SK-N-SH (cell line): ENCODE results near the gene SLC66A2. TPM values are rescaled to one million over a fixed set of nuclear protein-coding genes. Genes with fewer than 3 reads are reported as not detected.

ENCODE experiments used
- CTCF ChIA-PET: fragments of 300-600, 350-600 bp; formaldehyde crosslinking; extraction: SDS; loops from one replicate; lab custom pipeline; 2021; lab: Yijun Ruan, JAX
- POLR2A ChIA-PET: fragments of 350-600 bp; sonication (Branson Sonifier 250); formaldehyde crosslinking; extraction: SDS; loops from one replicate; lab custom pipeline; 2020; ENCODE audit warnings: antibody characterized with exemption, inconsistent platforms; lab: Yijun Ruan, JAX
- DNase-seq: peaks from one replicate; pipeline ENCODE4 v3.0.0; 2012
- H2AFZ ChIP-seq: fragments of 200-600 bp; sonication (generic); 2 replicates; pipeline ENCODE4 v1.8.1; 2016; ENCODE audit warnings: antibody characterized with exemption, mild to moderate bottlenecking, low read depth
- H3F3A ChIP-seq: fragments of 200-600 bp; sonication (generic); replicated peaks from 2 replicates; pipeline ENCODE3; 2016; ENCODE audit warnings: antibody characterized with exemption, mild to moderate bottlenecking; ENCODE audit not compliant: insufficient read depth
- H3K27ac ChIP-seq, 2 experiments: fragments of 200-500 bp in 1 of 2; fragments of 200-600 bp in 1 of 2; sonication (Bioruptor generic) in 1 of 2; sonication (generic), shearing (Covaris generic) in 1 of 2; 2 replicates each; pipeline versions ENCODE4 v1.5.1 to v1.6.1; 2014 to 2016; ENCODE audit warnings: low read depth in 2 of 2, inconsistent platforms in 1 of 2, low read length in 1 of 2, mild to moderate bottlenecking in 1 of 2, mixed read lengths in 1 of 2
- H3K27me3 ChIP-seq: fragments of 200-600 bp; sonication (generic), shearing (Covaris generic); 2 replicates; pipeline ENCODE4 v1.6.1; 2016; ENCODE audit warnings: mixed run types; ENCODE audit not compliant: insufficient read depth
- H3K36me3 ChIP-seq, 2 experiments: fragments of 200-500 bp in 1 of 2; fragments of 200-600 bp in 1 of 2; sonication (Bioruptor generic) in 1 of 2; sonication (generic) in 1 of 2; replicated peaks in 1 of 2; 2 replicates each; pipeline versions ENCODE3 to v1.5.1; 2014 to 2016; ENCODE audit warnings: low read length in 1 of 2, mild to moderate bottlenecking in 1 of 2; ENCODE audit not compliant: insufficient read depth in 2 of 2, control insufficient read depth in 1 of 2
- H3K4me1 ChIP-seq, 2 experiments: fragments of 200-500 bp in 1 of 2; fragments of 200-600 bp in 1 of 2; sonication (Bioruptor generic) in 1 of 2; sonication (generic), shearing (Covaris generic) in 1 of 2; 2 replicates each; pipeline versions ENCODE4 v1.5.1 to v1.6.1; 2014 to 2016; ENCODE audit warnings: low read depth in 1 of 2, low read length in 1 of 2, mixed run types in 1 of 2; ENCODE audit not compliant: insufficient read depth in 2 of 2, control insufficient read depth in 1 of 2
- H3K4me2 ChIP-seq: fragments of 200-600 bp; sonication (generic), shearing (Covaris generic); 2 replicates; pipeline ENCODE4 v1.6.1; 2017; ENCODE audit warnings: mixed run types
- H3K4me3 ChIP-seq, 2 experiments: fragments of 200-500 bp in 1 of 2; fragments of 200-600 bp in 1 of 2; sonication (Bioruptor generic) in 1 of 2; sonication (generic), shearing (Covaris generic) in 1 of 2; 2 replicates each; pipeline versions ENCODE4 v1.5.1 to v1.8.1; 2014 to 2016; ENCODE audit warnings: low read depth in 2 of 2, inconsistent platforms in 1 of 2, low read length in 1 of 2, mild to moderate bottlenecking in 1 of 2, mixed read lengths in 1 of 2, moderate library complexity in 1 of 2
- H3K79me2 ChIP-seq: fragments of 200-600 bp; sonication (generic); 2 replicates; pipeline ENCODE4 v1.8.1; 2017; ENCODE audit warnings: mild to moderate bottlenecking; ENCODE audit not compliant: insufficient read depth
- H3K9ac ChIP-seq: fragments of 200-600 bp; sonication (generic); 2 replicates; pipeline ENCODE4 v1.6.1; 2017; ENCODE audit warnings: mixed run types
- H3K9me2 ChIP-seq: fragments of 200-600 bp; sonication (generic); 2 replicates; pipeline ENCODE4 v1.6.1; 2017; ENCODE audit warnings: mixed run types
- H3K9me3 ChIP-seq: fragments of 200-600 bp; sonication (generic); 2 replicates; pipeline ENCODE4 v1.6.1; 2017; ENCODE audit warnings: mixed run types, mild to moderate bottlenecking, moderate library complexity
- H4K20me1 ChIP-seq: fragments of 200-600 bp; sonication (generic); 2 replicates; pipeline ENCODE4 v1.6.1; 2017; ENCODE audit warnings: mild to moderate bottlenecking, mixed run types; ENCODE audit not compliant: insufficient read depth
- ELF1 ChIP-seq: IDR thresholded peaks from 2 replicates; pipeline ENCODE4 v1.4.0; 2012
- EP300 ChIP-seq, 2 experiments: IDR thresholded peaks; 2 replicates each; pipeline versions ENCODE4 v1.4.0 to v1.6.1; 2012; ENCODE audit warnings: borderline replicate concordance in 1 of 2, low read depth in 1 of 2, low read length in 1 of 2
- EZH2phosphoT487 ChIP-seq: fragments of 200-600 bp; sonication (generic); IDR thresholded peaks from 2 replicates; pipeline ENCODE4 v1.6.1; 2017; ENCODE audit warnings: low read depth, mixed run types, mild to moderate bottlenecking, antibody characterized with exemption, moderate library complexity, borderline replicate concordance
- GATA2 ChIP-seq: sonication (generic); formaldehyde crosslinking; IDR thresholded peaks from 2 replicates; pipeline ENCODE4 v1.5.0; 2020; ENCODE audit warnings: mild to moderate bottlenecking, missing genetic modification reagents
- MEF2A ChIP-seq: IDR thresholded peaks from 2 replicates; pipeline ENCODE4 v1.4.0; 2012; ENCODE audit warnings: low read depth, borderline replicate concordance
- NRF1 ChIP-seq: IDR thresholded peaks from 2 replicates; pipeline ENCODE4 v1.6.1; 2012; ENCODE audit warnings: low read depth, mild to moderate bottlenecking, low read length
- RAD21 ChIP-seq: IDR thresholded peaks from 2 replicates; pipeline ENCODE4 v1.6.1; 2012; ENCODE audit warnings: mild to moderate bottlenecking, low read length
- RXRA ChIP-seq: IDR thresholded peaks from 2 replicates; pipeline ENCODE4 v1.4.0; 2012; ENCODE audit warnings: low read depth, mild to moderate bottlenecking, borderline replicate concordance
- SMC3 ChIP-seq: IDR thresholded peaks from 2 replicates; pipeline ENCODE4 v1.6.1; 2012; ENCODE audit warnings: low read depth, low read length, improper control_type of control experiment
- TAF1 ChIP-seq: IDR thresholded peaks from 2 replicates; pipeline ENCODE4 v1.6.1; 2012; ENCODE audit warnings: low read depth, mild to moderate bottlenecking, low read length, moderate library complexity, borderline replicate concordance
- YY1 ChIP-seq: IDR thresholded peaks from 2 replicates; pipeline ENCODE4 v1.4.0; 2012; ENCODE audit warnings: low read depth, mild to moderate bottlenecking
- WGBS: methylation state at CpG from one replicate; pipeline ENCODE4 v1.1.6; 2017; ENCODE audit warnings: low lambda C conversion rate; 5-methylcytosine and 5-hydroxymethylcytosine counted together
- polyA plus RNA-seq, 3 experiments: library from polyadenylated mRNA; depleted of rRNA; stranded (reverse); fragments of >200 nt; gene quantifications; 2 replicates each; pipeline ENCODE4 v1.2.3, GENCODE V29; 2012
- TF ChIP-seq, protein P1 (sequence below): IDR thresholded peaks from 2 replicates; pipeline ENCODE4 v1.6.1; 2012; ENCODE audit warnings: mild to moderate bottlenecking, low read depth, low read length, moderate library complexity
- TF ChIP-seq, protein P2 (sequence below): IDR thresholded peaks from 2 replicates; pipeline ENCODE4 v1.4.0; 2012; ENCODE audit warnings: low read depth, borderline replicate concordance
- TF ChIP-seq, protein P3 (sequence below): IDR thresholded peaks from 2 replicates; pipeline ENCODE4 v1.4.0; 2012; ENCODE audit warnings: low read depth, borderline replicate concordance
- TF ChIP-seq, protein P4 (sequence below): IDR thresholded peaks from 2 replicates; pipeline ENCODE4; 2012
- TF ChIP-seq, protein P5 (sequence below): fragments of 200-600 bp; sonication (generic); IDR thresholded peaks from 2 replicates; pipeline ENCODE4 v1.6.1; 2017; ENCODE audit warnings: antibody characterized with exemption, mild to moderate bottlenecking, moderate library complexity
- TF ChIP-seq, protein P6 (sequence below): IDR thresholded peaks from 2 replicates; pipeline ENCODE4 v1.4.0; 2012; ENCODE audit warnings: low read depth

SLC66A2 gene
- polyA plus RNA-seq, 1 of the 3 experiments (the other 2 are of a cell fraction): 14.5 TPM

DNA sequence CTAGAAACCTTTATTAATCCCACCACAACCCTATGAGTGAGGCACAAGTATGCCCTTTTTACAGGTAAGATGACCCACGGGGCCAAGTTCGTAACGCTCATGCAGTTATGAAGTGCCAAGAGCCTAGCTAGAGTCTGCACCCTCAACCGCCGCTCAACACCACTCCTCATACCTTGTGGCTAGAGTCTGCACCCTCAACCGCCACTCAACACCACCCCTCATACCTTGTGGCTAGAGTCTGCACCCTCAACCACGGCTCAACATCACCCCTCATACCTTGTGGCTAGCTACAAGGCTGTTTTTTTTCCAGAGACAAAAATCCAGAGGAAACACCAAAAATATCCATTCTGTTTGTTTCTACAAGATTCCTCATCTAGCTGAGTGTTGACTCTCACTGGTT is 32.3 kb upstream of the SLC66A2 start (continued):
- TF ChIP-seq, protein P1, sequence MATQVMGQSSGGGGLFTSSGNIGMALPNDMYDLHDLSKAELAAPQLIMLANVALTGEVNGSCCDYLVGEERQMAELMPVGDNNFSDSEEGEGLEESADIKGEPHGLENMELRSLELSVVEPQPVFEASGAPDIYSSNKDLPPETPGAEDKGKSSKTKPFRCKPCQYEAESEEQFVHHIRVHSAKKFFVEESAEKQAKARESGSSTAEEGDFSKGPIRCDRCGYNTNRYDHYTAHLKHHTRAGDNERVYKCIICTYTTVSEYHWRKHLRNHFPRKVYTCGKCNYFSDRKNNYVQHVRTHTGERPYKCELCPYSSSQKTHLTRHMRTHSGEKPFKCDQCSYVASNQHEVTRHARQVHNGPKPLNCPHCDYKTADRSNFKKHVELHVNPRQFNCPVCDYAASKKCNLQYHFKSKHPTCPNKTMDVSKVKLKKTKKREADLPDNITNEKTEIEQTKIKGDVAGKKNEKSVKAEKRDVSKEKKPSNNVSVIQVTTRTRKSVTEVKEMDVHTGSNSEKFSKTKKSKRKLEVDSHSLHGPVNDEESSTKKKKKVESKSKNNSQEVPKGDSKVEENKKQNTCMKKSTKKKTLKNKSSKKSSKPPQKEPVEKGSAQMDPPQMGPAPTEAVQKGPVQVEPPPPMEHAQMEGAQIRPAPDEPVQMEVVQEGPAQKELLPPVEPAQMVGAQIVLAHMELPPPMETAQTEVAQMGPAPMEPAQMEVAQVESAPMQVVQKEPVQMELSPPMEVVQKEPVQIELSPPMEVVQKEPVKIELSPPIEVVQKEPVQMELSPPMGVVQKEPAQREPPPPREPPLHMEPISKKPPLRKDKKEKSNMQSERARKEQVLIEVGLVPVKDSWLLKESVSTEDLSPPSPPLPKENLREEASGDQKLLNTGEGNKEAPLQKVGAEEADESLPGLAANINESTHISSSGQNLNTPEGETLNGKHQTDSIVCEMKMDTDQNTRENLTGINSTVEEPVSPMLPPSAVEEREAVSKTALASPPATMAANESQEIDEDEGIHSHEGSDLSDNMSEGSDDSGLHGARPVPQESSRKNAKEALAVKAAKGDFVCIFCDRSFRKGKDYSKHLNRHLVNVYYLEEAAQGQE: no peak
- TF ChIP-seq RXRA: no peak
- TF ChIP-seq EZH2phosphoT487: no peak
- TF ChIP-seq, protein P2, sequence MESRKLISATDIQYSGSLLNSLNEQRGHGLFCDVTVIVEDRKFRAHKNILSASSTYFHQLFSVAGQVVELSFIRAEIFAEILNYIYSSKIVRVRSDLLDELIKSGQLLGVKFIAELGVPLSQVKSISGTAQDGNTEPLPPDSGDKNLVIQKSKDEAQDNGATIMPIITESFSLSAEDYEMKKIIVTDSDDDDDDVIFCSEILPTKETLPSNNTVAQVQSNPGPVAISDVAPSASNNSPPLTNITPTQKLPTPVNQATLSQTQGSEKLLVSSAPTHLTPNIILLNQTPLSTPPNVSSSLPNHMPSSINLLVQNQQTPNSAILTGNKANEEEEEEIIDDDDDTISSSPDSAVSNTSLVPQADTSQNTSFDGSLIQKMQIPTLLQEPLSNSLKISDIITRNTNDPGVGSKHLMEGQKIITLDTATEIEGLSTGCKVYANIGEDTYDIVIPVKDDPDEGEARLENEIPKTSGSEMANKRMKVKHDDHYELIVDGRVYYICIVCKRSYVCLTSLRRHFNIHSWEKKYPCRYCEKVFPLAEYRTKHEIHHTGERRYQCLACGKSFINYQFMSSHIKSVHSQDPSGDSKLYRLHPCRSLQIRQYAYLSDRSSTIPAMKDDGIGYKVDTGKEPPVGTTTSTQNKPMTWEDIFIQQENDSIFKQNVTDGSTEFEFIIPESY: no peak
- no peak for TF ChIP-seq TAF1
- no peak for TF ChIP-seq EP300 (IDR thresholded peaks at IDR 0.05; ENCODE audit: borderline replicate concordance in 1 of 2, low read depth in 1 of 2, low read length in 1 of 2)

DNA sequence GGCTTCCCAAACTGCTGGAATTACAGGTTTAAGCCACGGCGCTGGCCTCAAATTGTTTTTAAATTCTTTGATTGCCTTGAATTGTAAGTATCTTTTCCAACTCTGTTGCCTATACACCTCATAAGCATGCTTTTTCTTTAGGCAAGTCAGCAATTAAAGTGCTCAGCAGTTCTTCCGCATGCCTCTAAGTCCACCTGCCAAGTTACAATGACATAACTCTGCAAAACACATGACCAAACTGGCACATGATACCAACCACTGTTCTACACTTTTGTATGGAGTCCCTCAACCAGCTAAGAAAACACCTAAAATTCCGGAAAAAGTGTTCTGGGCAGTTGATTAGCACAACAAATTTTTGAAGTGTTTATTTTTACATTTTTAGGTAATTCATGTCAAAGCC is 31.8 kb upstream of the SLC66A2 start:
- Histone ChIP-seq H3K9me3 (no peaks in the 10 kb centered on the region), H3F3A (no peaks in the 10 kb centered on the region), H3K4me2 (no peak overlapping the region), H3K79me2 (peaks cover 100% of the 10 kb centered on the region), H4K20me1 (peaks cover 92% of the 10 kb centered on the region), H2AFZ (no peak overlapping the region), H3K9ac (no peak overlapping the region), H3K4me1 (peaks cover 4 to 10% of the 10 kb centered on the region in 2 experiments; a peak in 2 of 4 replicates), H3K27me3 (no peaks in the 10 kb centered on the region), H3K9me2 (no peaks in the 10 kb centered on the region), H3K27ac (no peak overlapping the region), H3K4me3 (no peak overlapping the region), H3K36me3 (peaks cover 4 to 27% of the 10 kb centered on the region in 2 experiments)
- 100% methylated on average over 4 of the region's 4 CpGs for WGBS
- ChIA-PET POLR2A (no interaction called here), CTCF (interaction anchor here (1.1 kb wide), 1 partner anchor 12 kb away, joined by 3 read pairs; no protein-coding TSS in a partner anchor)
- DNase-seq: no peak
- TF ChIP-seq RXRA (no peak), ELF1 (no peak), YY1 (no peak), EZH2phosphoT487 (no peak), TAF1 (no peak), SMC3 (no peak), GATA2 (CRISPR knock-in tag) (no peak), RAD21 (no peak), MEF2A (no peak), NRF1 (no peak)
- TF ChIP-seq, protein P3, sequence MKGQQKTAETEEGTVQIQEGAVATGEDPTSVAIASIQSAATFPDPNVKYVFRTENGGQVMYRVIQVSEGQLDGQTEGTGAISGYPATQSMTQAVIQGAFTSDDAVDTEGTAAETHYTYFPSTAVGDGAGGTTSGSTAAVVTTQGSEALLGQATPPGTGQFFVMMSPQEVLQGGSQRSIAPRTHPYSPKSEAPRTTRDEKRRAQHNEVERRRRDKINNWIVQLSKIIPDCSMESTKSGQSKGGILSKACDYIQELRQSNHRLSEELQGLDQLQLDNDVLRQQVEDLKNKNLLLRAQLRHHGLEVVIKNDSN: no peak
- TF ChIP-seq, protein P4, sequence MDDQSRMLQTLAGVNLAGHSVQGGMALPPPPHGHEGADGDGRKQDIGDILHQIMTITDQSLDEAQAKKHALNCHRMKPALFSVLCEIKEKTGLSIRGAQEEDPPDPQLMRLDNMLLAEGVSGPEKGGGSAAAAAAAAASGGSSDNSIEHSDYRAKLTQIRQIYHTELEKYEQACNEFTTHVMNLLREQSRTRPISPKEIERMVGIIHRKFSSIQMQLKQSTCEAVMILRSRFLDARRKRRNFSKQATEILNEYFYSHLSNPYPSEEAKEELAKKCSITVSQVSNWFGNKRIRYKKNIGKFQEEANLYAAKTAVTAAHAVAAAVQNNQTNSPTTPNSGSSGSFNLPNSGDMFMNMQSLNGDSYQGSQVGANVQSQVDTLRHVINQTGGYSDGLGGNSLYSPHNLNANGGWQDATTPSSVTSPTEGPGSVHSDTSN: no peak
- TF ChIP-seq, protein P5, sequence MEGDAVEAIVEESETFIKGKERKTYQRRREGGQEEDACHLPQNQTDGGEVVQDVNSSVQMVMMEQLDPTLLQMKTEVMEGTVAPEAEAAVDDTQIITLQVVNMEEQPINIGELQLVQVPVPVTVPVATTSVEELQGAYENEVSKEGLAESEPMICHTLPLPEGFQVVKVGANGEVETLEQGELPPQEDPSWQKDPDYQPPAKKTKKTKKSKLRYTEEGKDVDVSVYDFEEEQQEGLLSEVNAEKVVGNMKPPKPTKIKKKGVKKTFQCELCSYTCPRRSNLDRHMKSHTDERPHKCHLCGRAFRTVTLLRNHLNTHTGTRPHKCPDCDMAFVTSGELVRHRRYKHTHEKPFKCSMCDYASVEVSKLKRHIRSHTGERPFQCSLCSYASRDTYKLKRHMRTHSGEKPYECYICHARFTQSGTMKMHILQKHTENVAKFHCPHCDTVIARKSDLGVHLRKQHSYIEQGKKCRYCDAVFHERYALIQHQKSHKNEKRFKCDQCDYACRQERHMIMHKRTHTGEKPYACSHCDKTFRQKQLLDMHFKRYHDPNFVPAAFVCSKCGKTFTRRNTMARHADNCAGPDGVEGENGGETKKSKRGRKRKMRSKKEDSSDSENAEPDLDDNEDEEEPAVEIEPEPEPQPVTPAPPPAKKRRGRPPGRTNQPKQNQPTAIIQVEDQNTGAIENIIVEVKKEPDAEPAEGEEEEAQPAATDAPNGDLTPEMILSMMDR: no peak
- TF ChIP-seq, protein P6, sequence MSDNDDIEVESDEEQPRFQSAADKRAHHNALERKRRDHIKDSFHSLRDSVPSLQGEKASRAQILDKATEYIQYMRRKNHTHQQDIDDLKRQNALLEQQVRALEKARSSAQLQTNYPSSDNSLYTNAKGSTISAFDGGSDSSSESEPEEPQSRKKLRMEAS: no peak
- TF ChIP-seq, protein P2: no peak
